IMR-90 (cell line): ENCODE data around the gene SUGT1.

Source experiments
- CEBPB ChIP-seq: IDR thresholded peaks from 2 replicates; pipeline ENCODE4 v1.6.1; 2012; ENCODE audit warnings: low read depth, low read length, improper control_type of control experiment
- FOS ChIP-seq: fragments of 150-350 bp; IDR thresholded peaks from 2 replicates; pipeline ENCODE4 v1.6.1; 2016; ENCODE audit warnings: low read depth, low read length
- MAZ ChIP-seq: IDR thresholded peaks from 2 replicates; pipeline ENCODE4 v1.6.1; 2012; ENCODE audit warnings: low read depth, mild to moderate bottlenecking, low read length, improper control_type of control experiment, moderate library complexity, borderline replicate concordance
- MXI1 ChIP-seq: IDR thresholded peaks from 2 replicates; pipeline ENCODE4 v1.6.1; 2012; ENCODE audit warnings: low read depth, mild to moderate bottlenecking, low read length, moderate library complexity, borderline replicate concordance
- POLR2A ChIP-seq: IDR thresholded peaks from 2 replicates; pipeline ENCODE4 v1.6.1; 2012; ENCODE audit warnings: mild to moderate bottlenecking, low read depth, low read length
- RAD21 ChIP-seq: IDR thresholded peaks from 2 replicates; pipeline ENCODE4 v1.6.1; 2012; ENCODE audit warnings: low read length, improper control_type of control experiment
- RCOR1 ChIP-seq: IDR thresholded peaks from 2 replicates; pipeline ENCODE4 v1.6.1; 2012; ENCODE audit warnings: mild to moderate bottlenecking, low read length, improper control_type of control experiment; ENCODE audit not compliant: insufficient replicate concordance
- RFX5 ChIP-seq: IDR thresholded peaks from 2 replicates; pipeline ENCODE4 v1.8.0; 2012; ENCODE audit warnings: low read depth, mild to moderate bottlenecking, low read length, moderate library complexity
- SMC3 ChIP-seq: fragments of 150-350 bp; IDR thresholded peaks from 2 replicates; pipeline ENCODE4 v1.6.1; 2016; ENCODE audit warnings: low read depth, mild to moderate bottlenecking, antibody characterized with exemption, low read length, moderate library complexity
- TF ChIP-seq, protein P1 (sequence below): conservative IDR thresholded peaks from 2 replicates; pipeline ENCODE4 v1.5.1; 2012; ENCODE audit warnings: mild to moderate bottlenecking, low read depth, low read length, improper control_type of control experiment

DNA sequence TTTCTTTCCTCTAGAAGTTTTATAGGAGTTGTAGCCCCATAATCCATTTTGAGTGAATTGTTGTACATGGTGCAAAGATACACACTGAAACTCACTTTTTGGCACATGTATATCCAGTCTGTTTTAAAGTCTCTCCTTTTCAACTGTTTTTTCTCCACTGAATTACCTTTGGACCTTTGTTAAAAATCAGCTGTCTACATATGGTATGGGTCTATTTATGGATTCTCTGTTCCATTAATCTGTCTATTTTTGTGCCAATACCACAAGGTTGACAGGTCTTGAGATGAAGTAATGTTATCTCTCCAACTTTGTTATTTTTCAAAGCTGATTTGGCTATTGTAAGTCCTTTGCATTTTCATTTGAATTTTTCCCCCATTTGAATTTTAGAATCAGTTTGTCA is 5.7 kb upstream of the SUGT1 start:
- TF ChIP-seq POLR2A (no peak), RFX5 (no peak), RCOR1 (no peak), MXI1 (no peak), CEBPB (no peak), FOS (no peak), MAZ (no peak), SMC3 (no peak), RAD21 (no peak)
- TF ChIP-seq, protein P1, sequence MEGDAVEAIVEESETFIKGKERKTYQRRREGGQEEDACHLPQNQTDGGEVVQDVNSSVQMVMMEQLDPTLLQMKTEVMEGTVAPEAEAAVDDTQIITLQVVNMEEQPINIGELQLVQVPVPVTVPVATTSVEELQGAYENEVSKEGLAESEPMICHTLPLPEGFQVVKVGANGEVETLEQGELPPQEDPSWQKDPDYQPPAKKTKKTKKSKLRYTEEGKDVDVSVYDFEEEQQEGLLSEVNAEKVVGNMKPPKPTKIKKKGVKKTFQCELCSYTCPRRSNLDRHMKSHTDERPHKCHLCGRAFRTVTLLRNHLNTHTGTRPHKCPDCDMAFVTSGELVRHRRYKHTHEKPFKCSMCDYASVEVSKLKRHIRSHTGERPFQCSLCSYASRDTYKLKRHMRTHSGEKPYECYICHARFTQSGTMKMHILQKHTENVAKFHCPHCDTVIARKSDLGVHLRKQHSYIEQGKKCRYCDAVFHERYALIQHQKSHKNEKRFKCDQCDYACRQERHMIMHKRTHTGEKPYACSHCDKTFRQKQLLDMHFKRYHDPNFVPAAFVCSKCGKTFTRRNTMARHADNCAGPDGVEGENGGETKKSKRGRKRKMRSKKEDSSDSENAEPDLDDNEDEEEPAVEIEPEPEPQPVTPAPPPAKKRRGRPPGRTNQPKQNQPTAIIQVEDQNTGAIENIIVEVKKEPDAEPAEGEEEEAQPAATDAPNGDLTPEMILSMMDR, result no peak
